Stimulated activated CD4-positive, alpha-beta T cell treated with anti-CD3 and anti-CD28 coated beads, Interleukin-2, amount 100 ng/mL, for 48 hours (primary cell): Measurements from ENCODE around the gene RAPH1.
"Not testable (repeated sequence)": the region's sequence is repeated elsewhere in the genome, so short reads cannot be mapped to it uniquely, and the experiment has no call there.

Experiments
- DNase-seq, 2 donors: peaks; one replicate each; pipeline ENCODE4 v3.0.0-alpha.2; 2020

Gene RAPH1

GRCh38 chr2:203431391-203432185 lies 103.5 kb downstream of the RAPH1 start:
- DNase-seq = no peak

GRCh38 chr2:203429643-203430042 lies 105.5 kb downstream of the RAPH1 start:
- not testable (repeated sequence) for DNase-seq

GRCh38 chr2:203427061-203427460 lies 108.0 kb downstream of the RAPH1 start:
- DNase-seq = no peak

DNA sequence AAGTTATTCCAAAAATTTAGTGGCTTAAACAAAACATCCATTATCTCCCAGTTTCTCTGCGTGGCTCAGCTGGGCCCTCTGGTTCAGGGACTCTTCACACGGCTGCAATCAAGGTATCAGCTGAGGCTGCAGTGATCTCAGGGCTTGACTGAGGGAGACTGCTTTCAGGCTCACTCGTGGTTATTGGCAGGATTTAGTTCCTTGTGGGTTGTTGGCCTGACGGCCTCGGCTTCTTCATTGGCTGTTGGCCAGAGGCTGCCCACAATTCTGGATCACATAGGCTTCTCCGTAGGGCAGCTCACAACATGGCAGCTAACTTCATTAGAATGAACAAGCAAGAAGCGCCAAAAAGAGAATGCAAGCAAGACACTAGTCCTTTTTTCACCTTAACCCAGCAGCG lies 116.8 kb downstream of the RAPH1 start:
- no peak for DNase-seq

DNA sequence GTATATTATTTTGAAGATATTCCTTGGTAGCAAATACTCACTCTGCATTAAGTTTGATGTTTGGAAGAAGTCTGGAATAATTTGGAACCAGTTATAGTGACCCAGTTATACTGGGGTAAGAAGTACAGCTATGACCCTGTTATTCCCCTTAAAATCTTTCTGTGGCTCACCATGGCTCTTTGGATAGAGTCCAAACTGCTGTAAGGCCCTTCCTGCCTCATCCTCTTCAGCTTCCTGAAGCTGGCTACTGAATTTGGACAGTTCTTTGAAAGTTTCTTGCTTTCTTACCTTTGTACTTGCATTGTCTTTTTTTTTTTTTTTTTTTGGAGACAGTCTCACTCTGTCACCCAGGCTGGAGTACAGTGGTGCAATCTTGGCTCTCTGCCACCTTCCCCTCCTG lies 121.3 kb downstream of the RAPH1 start:
- DNase-seq = no peak

GRCh38 chr2:203412546-203413331 lies 122.4 kb downstream of the RAPH1 start:
- DNase-seq = no peak

DNA sequence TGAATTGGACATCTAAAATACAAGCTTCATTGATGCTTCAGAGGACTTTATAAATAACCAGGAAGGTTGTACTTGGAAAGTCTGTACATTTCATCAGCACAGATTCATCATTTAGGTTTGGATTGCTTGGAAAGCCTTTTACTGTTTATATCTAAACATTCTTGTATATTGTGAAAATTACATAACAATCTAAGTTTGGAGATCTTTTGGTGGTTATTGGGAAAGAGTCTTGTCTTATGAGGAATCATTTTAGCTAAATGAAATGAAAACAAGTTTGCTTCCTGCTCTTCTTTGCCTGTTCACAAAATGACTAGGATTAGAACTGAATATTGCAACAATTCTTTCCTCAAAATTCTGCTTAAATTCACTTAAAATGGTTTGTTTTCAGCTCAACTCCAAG lies 127.6 kb downstream of the RAPH1 start:
- no peak for DNase-seq

DNA sequence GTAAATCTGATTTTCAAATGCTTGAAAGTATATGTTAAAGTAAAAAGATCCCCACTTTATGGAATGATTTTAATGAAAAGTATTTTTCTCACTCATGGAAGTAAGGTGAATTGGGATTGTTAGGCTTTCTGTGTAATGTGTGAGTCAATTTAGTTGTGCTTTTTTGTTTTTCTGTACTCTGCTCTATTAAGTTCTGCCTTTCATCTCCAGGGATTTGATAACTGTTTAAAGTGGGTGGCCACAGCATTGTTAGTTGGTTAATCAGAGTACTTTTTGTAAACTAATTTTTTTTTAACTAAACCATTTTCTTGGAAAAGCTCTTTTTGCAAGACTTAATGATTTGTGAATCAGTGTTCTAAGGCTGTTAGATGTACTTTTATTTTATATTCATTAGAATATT lies 130.1 kb downstream of the RAPH1 start:
- no peak for DNase-seq

GRCh38 chr2:203400805-203401585 lies 134.1 kb downstream of the RAPH1 start:
- DNase-seq = no peak

DNA sequence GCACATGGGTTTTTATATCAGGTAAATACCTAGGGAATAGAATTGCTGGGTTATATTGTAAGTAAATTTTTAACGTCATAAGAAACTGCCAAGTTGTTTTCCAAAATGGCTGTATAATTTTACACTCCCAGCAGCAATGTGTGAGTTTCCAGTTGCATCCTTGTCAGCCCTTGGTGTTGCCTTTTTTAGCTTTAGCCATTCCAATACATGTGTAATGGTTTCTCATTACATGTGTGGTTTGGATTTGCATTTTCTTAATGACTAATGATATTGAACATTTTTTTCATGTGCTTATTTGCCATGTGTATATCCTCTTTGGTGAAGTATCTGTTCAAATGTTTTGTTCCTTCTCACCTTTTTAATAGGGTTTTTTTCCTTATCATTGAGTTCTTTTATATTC lies 136.1 kb downstream of the RAPH1 start:
- no peak for DNase-seq

DNA sequence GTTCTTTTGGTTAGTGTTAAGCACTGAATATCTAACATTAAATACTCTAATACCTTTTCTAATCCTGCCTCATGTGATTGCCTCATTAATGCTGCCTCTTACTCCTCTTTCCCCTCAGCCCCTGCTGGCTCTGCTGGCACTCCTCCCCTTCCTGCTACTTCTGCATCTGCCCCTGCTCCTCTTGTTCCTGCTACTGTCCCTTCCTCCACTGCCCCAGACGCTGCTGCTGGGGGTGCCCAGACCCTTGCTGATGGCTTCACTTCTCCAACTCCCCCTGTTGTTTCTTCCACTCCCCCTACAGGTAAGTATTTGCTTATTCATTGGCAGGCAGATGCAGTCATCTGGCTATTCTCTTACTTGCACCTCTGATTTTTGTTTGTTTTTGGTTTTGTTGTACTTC lies 138.4 kb downstream of the RAPH1 start:
- no peak for DNase-seq

DNA sequence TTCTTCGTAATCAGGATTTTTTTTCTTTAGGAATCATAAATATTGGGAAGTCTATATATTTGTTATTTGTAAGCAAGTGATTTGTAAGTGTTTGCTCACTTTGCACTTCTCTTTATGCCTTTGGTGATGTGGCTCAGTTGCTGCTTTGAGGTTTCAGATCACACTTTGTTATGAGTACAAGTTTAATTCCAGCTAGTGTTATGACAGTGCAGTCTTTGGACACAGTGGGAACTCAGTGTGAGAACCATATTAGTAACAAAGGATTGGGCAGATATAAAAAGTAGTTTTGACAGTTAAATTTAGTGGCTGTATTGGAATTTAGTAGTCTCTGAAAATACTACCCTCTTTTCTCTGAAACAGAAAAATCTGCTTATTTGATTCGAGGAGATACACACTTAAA lies 139.2 kb downstream of the RAPH1 start:
- no peak for DNase-seq

GRCh38 chr2:203394519-203395227 lies 140.4 kb downstream of the RAPH1 start:
- DNase-seq = no peak

GRCh38 chr2:203388153-203388552 lies 146.9 kb downstream of the RAPH1 start:
- DNase-seq = not testable (repeated sequence)

- no peak for DNase-seq
Measured at GRCh38 chr2:203383038-203383437, 152.1 kb downstream of the RAPH1 start.

DNA sequence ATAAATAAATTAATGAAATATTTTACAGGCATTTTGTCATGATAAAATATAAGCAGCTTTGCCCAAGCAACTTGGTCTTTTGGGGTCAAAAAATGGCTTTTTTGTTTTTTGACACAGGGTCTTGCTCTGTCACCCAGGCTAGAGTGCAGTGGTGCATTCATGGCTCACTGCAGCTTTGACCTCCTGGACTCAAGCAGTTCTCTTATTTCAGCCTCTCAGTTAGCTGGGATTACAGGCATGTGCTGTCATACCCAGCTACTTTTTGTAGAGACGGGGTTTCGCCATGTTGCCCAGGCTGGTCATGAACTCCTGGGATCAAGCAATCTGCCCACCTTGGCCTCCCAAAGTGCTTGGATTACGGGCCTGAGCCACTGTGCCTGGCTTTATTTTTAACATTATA lies 155.9 kb downstream of the RAPH1 start:
- DNase-seq = no peak

DNA sequence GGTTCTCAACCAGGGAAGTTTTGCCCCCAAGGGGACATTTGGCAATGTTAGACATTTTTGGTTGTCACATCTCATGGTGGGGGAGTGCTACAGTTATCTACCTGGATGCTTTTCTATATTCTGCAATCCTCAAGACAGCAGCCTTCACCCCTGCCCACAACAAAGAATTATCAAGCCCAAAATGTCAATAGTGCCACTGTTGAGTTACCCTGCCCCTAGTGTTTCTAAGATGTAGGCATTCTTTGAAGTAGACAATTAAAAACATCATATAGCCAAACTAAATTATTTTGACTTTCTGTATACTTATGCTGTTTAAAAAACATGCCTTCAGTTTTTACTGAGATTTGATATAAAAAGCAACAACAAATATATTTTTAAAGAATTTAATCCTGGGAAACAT lies 158.9 kb downstream of the RAPH1 start:
- DNase-seq = no peak

DNA sequence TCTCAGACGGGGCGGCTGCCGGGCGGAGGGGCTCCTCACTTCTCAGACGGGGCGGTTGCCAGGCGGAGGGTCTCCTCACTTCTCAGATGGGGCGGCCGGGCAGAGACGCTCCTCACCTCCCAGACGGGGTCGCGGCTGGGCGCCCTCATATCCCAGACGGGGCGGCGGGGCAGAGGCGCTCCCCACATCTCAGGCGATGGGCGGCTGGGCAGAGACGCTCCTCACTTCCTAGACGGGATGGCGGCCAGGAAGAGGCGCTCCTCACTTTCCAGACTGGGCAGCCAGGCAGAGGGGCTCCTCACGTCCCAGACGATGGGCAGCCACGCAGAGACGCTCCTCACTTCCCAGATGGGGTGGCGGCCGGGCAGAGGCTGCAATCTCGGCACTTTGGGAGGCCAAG lies 162.4 kb downstream of the RAPH1 start:
- DNase-seq = not testable (repeated sequence)

GRCh38 chr2:203366639-203367466 lies 168.2 kb downstream of the RAPH1 start:
- DNase-seq = no peak

DNA sequence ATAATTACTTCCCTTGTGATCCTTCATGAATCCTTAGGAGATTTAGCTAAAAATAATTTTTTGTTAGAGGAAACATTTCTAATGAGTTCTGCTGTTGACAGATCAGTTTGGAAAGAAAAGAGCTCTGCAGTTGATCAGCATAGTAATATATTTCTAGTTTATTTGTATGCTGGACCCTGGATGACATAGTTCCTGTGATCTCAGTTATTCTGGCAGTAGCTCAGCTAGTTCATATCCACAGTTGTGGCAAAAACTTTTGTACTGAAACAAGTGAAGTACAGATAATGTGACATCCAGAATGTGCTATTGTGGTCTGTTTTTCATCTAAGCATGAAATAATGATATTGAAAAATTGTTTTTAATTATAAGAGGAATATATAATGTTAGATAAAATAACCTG lies 173.2 kb downstream of the RAPH1 start:
- no peak for DNase-seq

DNA sequence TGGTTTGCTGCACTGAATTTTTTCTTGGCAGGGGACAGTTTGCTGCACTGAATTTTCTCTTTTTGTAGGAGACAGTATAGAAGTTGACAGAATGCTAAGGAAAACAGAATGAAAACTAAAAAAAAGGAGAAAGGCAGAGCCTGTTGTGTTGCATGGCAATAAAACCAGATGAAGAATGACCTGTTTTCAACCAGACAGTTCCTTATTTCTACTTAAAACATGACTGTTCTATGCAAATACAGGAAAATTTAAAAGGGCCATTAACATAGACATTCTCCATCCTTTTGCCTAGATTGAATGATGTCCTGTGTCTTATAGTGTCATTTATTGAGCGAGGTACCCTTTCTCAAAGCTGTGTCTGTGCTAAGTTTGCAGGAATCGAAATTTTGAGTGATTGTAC lies 173.6 kb downstream of the RAPH1 start:
- DNase-seq = no peak

DNA sequence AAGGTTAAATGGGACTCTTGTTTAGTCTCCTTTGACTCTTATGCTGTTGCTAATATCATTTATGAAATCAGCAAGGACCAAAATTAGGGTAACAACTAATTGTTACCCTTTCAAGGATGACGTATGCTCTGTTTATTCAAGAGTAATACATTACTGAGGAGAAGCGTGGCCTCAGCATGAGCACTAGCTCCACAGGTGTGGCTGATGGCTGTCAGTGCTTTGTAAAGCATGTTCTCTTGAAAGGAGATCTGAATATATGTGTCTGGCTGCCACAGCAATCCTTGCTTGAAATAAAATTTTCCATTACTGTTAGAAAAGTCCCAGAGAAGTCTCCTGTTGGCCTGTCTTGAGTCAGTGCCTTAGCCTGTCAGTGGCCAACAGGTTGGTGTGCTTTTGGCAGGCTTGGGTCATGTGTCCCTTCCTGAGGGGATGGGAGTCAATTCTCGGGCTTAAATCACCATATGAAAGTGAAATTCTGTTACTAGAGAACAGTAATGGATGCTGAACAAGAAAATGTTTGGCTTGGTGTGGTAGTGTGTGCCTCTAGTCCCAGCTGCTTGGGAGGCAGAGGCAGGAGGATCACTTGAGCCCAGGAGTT lies 174.2 kb downstream of the RAPH1 start:
- no peak for DNase-seq
